GM21528 (cell line): ENCODE measurements around the gene GIT2.
A peak's percentile ranks its signal among the peaks of the same experiment; 100 is the strongest.
"Not testable (repeated sequence)": the region's sequence is repeated elsewhere in the genome, so short reads cannot be mapped to it uniquely, and the experiment has no call there.

Experiments used
- ATAC-seq: cut with Tn5 transposase; IDR thresholded peaks from one replicate; pipeline ENCODE4 v1.9.1; 2021; ENCODE audit warnings: mild to moderate bottlenecking, moderate library complexity; ENCODE audit not compliant: unreplicated experiment, low FRiP score

Gene GIT2

DNA sequence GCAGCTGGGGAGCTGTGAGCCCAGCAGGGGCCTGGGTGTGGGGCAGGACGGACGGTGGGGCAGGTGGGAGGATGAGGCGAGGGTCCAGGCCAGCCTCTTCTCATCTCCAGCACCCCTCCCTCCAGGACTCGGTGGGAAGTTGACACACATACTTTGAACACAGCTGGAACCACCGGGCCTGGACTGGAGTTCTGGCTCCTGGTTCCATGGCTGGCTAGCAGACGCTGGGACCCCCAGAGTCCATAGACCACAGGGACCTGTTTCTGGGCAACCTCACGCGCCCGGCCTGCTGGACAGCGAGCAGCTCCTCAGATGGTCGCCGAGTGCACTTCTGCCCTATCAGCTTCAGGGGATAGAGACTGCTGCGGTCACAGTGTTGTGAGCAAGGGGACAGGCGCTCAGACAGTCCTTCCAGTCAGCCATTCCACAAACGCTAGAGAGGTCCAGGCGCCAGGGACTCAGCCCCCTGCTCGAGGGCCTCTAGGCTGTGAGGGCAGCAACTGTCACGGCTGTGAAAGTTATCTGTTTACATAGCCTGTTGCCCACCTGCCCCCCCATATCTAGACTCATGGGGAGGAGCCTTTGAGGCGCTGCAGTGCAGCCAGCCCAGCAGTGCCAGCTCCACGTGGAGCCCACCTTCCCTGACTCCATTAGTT, 70.9 kb downstream of the GIT2 start:
- ATAC-seq: no peak

DNA sequence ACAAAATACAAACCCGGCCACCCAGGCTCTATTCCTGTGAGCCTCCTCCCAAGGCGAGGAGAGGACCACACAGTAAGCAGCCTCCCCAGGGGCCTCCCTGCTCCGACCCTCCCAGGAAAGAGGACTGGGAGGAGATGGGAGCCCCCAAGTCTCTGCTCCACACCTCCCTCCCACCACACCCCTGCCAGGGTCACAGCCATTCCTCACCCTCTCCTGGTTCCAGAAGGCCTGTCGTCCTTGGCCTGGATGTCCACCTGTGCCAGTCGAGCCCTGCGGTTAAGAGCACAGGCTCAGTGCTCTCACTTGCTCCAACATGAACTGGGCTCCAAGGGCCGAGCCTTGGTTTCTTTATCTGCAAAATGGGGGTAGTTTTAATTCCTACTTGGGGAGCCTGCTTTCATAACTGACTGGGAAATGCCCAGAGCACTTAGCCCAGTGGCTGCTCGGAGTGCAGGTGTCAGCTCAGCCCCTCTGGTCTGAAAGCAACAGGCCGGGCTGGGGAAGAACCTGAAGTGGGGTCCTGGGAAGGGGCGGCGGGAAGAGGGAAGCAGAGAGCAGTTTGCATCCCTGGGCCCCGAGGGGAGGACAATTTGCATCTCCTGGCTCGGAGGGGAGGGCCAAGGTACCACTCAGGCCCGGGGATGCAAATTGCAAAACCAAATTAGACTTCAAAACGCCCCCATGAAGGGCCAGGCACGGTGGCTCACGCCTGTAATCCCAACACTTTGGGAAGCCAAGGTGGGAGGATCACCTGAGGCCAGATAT, 72.5 kb downstream of the GIT2 start:
- ATAC-seq: no peak

DNA sequence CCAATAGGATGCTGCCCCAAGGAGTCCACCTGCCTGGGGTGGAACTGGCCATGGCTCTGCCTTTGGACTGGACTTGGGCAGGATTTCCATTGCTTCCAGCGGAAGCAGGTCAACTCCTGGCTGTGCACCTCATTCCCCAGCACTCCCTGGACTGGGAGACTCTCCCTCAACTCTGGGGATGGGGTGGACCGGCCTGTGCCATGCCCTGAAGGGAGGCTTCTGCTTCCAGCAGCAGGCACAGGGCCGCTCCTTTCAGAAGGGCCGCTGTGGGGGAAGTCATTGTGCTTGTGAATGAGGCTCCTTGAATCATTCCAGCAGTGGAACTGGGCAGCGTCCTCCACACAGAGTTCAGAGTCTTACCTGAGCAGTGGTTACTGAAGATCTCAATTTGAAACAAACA, 73.1 kb downstream of the GIT2 start:
- ATAC-seq: no peak

DNA sequence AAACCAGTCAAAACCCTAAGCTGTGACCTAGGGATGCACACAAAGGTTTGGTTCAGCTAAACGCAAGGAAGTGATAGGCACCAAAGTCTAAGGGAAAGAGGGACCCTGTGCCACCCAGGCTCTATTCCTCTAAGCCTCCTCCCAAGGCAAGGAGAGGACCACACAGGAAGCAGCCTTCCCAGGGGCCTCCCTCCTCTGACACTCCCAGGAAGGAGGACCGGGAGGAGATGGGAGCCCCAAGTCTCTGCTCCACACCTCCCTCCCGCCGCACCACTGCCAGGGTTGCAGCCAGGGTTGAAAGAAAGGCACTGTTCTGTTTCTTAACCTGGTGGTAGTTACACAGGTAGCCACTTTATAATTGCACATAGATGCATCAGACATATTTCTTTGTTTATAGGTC, 74.2 kb downstream of the GIT2 start:
- ATAC-seq: no peak

DNA sequence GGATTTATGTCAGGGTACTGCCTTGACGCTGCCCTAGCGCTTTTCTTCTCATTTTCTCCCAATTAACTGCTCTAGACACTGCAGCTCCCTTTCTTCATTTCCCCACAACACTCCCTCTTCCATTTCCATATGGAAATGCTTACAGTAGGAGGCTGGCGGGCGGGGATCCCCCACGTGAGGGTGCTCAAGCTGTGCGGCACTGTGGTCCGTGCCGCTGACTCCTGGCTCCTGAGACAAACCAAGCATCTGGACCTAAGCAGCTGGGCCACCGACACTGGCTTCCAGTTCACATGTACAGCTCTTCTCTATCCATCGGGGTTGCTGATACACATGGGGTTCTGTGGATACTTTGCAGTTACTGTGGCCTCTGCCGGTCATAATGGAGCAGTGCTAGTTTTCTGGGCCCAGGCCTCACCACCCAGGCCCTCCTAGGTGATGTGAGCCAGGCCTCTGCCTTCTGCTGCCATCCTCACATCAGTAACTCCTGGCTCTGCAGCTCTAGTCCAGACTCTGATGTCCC, 75.8 kb downstream of the GIT2 start:
- ATAC-seq: no peak

DNA sequence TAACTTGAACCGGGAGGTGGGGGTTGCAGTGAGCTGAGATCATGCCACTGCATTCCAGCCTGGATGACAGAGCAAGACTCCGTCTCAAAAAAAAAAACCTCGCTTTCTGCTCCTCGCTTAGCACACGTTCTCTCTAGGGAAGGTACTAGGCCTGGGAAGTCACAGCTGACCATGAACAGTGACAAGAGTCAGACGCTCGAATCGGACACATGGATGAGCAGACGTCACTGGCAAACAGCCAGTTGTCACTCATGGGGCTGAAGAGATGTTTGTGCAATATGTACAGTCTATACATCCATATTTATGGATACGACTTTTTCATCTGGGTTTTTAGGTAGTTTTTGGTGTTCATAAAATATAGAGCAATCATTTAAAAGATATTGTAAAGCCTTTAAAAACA, 76.7 kb downstream of the GIT2 start:
- ATAC-seq: no peak

DNA sequence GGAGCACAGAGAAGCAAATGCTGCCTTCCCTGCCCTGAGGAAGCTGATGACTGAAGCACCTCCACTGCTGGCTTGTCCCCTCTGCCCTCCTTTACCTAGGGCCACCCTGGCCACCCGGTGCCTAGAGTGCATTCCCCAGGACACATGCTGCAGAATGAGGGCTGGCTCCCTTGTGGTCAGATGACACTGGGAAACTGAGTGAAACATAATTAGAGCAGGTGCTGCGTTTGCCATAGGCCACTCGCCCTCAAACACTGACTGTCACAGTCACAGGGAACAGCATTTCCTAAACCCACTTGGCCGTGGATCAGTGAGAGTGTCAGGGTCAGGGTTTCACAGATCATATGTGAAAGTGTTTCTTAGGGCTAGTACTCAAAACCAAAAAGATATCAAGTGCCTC, 80.1 kb downstream of the GIT2 start:
- no peak for ATAC-seq

DNA sequence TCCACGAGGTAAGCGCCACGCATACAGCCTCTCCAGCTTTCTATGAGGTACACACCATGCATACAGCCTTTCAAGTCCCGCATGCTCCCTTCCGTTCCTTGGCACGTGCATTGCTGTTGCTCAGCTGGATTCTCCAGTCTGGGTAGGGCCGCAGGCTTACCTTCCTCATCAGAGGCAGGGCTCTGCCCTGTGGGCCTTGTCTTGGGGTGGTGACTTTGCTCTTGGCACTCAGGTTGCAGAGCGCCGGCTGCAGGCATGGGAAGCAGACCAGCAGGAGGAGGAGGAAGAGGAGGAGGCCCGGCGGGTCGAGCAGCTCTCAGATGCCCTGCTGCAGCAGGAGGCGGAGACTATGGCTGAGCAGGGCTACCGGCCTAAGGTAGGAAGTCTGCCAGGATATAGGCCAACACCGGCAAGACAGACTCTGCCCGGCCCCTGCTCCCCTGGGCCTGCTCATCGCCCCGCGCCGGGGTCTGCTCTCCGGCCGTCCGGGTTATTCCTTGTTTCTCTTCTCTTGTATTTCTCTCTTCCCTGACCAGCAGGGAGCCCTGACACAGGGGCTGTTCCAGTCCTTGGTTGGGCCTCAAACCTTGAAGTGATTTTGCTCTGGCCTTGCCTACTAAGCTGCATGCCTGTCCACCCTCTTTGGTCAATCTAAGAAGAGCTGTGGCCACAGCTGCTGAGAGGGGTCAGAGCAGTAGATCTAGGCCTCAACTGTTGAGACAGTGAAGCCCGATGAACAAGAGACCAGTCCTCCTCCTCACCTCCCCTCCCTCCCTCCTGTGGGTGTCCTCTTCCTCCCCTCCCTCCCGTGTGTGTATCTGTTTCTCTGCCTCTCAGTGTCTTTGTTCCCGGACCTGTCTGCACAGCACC, 80.8 kb downstream of the GIT2 start:
- ATAC-seq: no peak

DNA sequence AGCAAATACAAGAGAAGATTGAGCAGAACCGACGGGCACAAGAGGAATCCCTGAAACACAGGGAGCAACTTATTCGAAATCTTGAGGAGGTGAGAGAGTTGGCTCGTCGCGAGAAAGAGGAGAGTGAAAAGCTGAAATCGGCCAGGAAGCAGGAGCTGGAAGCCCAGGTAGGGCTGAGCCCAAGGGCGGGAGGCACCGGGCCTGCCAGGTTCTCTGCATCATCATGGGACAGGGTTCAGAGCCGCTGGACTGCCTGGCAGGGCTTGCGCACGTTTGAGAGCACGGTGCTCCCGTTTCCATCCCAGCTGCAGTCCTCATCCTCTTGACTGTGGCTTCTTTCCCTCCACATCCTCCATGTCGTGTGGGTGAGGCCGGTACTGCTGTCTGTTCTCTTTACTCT, 81.7 kb downstream of the GIT2 start:
- ATAC-seq: no peak

DNA sequence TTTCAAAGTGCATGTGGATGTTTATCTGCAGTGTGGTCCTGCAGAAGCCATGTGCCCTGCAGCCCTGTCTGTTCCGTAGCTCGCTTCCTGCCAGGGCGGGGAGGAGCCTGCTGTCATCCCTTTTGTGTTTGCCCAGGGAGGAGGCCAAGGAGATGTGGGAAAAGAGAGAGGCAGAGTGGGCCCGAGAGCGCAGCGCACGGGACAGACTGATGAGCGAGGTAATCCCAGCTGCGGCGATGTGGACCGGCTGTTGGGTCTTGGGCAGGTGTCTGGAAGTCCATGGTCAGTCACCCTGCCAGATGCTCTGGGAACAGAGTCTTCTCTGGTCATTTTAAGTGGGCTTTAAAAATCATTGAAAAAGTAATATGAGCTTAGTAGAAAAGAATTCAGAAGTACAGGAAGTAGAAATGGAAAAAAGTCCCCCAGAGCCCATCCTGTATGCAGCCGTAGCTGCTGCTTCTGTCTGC, 83.3 kb downstream of the GIT2 start:
- ATAC-seq: no peak

DNA sequence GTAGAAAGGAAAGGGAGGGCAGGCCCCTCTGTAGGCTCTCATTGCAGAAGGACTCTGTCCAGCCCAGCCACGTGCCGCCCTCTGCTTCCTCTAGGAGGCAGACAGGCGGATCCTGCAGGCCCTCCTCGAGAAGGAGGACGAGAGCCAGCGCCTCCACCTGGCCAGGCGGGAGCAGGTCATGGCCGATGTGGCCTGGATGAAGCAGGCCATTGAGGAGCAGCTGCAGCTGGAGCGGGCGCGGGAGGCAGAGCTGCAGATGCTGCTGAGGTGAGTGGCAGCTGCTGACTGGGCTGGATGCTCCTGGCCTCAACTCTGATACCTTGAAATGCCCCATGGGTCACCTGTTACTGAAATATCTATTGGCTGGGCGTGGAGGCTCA, 85.2 kb downstream of the GIT2 start:
- no peak for ATAC-seq

DNA sequence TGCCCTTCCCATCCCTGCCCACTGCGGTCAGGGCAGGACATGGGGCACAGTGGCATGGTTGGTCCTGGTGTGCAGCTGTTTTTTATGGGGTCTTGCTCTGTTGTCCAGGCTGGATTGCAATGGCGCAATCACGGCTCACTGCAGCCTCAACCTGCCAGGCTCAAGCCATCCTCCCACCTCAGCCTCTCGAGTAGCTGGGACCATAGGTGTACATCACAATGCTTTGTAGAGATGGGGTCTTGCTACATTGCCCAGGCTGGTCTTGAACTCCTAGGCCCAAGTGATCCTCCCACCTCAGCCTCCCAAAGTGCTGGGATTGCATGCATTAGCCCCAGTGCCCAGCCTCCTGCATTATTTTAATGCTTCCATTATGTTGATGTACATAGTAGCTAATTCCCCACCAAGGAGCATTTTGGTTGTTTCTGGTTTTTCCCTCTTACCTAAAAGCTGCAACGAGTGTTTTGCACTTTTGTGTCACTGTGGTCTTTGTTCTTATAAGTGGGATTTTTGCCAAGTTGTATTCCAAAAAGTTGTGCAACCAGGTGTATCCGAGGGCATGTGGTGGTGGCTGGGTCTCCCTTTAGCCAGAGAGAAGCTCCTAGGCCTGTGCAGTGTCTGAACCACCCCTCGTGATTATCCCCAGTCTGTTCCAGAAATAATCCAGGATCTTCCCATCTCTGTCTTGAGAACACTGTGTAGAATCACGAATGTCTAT, 85.8 kb downstream of the GIT2 start:
- ATAC-seq: no peak

DNA sequence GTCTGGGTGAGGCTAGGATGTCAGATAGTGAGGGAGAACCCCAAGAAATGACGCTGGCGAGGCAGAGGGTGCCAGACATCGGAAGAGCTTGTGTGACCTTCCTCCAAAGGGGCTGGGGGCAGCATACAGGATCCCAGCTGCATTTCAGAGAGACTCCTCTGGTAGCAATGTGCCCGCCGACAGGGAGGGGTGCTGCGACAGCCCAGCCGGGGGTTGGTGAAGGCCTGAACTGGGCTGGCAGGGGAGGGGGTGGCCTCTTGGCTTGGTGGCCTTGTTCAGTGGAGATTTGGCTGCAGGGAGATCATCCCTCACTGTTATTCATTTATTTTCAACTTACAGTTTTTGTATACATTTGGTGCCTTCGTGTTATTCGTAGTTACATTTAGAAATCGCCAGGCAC, 90.9 kb downstream of the GIT2 start:
- no peak for ATAC-seq

DNA sequence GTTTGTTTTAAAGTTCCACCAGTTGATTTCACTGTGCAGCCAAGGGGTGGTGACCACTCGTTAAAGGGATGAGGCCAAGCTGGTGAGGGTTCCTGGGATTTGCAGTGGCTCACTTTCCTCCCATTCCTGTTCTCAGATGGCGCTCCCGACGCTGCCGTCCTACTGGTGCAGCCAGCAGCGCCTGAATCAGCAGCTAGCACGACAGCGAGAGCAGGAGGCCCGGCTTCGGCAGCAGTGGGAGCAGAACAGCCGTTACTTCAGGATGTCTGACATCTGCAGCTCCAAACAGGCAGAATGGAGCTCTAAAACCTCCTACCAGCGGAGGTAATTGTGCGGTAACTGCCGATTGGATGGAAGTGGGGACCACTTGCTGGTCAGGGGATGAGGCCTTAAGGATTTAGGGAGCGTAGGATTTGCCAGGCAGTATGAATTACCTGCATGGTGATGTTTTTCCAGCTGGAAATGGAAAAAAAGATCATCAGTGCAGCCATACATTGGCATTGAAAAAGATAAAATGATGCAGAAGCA, 93.2 kb downstream of the GIT2 start:
- no peak for ATAC-seq

DNA sequence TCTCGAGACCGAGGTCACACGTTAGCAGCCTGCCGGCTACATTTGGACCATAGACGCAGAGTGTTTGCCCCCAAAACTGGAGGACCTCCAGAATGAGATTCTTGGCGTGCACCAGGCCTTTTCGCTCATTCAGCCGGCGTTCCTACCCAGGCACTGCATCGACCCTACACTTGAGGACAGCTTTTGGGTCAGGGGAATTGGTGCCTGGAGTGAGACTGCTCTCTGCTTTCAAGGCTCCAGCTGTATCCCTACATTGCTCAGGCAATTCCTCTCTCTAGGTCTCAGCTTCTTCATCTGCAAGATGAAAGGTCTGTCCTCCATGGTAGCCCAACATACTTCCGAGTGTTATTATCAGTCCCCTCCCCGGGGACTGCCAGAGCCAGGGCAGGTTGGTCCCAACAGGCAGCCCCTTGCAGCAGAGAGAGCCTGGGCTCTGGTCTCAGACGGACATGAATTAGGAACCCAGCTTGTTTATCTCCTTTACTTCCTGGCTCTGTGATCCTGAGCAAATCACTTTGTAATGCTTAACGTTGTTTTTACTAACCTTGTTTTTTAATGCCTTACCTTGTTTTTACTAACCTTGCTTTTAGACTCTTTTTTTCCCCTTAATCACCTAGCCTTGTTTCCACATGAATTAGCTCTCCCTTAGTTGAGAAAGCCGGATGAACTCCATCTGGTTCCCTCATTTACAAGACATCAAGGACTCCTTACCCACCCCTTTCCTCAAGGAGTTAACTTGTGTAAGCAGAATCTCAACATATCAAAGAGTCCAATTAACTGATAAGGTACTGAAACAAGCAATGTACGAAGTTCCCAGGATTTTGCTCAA, 95.2 kb downstream of the GIT2 start:
- ATAC-seq: peak; percentile 10

DNA sequence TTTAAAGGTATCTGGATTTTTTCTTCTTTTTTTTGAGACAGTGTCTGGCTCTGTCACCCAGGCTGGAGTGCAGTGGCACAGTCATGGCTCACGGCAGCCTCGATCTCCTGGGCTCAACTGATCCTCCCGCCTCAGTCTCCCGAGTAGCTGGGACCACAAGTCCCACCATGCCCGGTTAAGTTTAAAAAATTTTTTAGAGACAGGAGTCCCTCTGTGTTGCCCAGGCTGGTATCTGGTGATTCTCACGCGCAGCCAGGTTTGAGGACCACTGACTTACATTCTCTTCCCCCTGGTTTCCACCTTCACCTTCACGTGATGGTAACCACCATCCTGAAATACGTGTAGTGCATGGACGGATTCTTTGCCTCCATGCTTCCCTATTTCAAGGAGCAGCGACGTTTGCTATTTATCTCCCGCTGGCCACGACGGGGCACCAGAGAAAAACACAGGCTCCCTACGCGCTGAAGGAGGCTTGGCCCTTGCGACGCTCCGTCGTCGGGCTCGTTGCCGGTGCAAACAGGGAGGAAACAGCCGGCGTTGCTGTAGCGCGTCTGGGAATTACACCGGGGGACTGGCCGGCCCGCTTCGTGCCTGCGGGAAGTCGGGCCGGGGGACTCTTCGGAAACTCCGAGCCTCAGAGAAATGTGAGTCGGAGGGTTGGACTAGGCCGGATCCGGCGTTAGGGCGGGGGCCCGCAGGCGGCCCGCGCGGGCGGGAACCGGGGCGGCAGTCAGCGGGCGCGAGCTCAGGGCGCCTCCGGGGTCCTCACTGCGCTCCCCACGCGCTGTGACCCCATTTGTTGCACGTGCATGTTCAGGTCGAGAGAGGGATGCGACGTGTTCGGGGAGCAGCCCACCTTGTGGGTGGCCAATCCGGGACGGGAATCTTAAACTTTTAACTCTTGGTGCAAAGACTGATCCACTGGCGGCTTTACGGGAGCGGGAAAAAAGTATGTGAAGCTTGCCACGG, 96.1 kb downstream of the GIT2 start, which contains the start of gene TCHP:
TSS of gene TCHP (plus strand) at position 492 of the 969 bp plus-strand sequence. CDS start 2,753 bp downstream, outside the sequence.
- ATAC-seq: peak; percentile 69

DNA sequence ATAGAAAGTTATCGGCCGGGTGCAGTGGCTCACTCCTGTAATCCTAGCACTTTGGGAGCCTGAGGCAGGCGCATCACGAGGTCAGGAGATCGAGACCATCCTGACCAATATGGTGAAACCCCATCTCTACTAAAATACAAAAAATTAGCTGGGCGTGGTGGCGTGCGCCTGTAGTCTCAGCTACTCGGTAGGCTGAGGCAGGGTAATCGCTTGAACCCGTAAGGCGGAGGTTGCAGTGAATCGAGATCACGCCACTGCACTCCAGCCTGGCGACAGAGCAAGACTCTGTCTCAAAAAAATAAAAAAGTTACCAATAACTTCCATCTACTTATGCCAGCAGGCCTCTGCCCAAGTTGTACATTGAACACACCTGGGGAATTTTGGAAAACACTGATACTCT, 96.8 kb downstream of the GIT2 start:
- not testable (repeated sequence) for ATAC-seq

DNA sequence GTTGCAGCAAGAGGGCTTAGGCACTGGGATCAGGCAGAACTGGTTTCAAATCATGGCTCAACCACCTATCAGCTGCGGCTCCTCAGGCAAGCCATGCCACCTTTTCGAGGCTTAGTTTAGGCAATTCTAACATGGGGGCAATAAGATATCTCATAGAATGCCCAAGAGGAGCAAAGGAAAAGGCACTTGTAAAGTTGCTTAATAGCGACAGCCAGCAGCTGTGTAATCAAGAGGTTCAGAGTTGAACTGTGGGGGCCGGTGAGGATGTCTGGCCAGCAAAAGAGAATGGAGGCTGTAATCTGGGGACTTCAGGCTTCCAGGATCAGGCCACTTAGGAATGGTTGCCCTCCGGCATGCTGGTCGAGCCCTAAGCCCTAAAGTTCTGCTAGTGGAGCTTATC, 99.1 kb downstream of the GIT2 start:
- no peak for ATAC-seq
